ENCODE results near the gene CCDC97.

DNA sequence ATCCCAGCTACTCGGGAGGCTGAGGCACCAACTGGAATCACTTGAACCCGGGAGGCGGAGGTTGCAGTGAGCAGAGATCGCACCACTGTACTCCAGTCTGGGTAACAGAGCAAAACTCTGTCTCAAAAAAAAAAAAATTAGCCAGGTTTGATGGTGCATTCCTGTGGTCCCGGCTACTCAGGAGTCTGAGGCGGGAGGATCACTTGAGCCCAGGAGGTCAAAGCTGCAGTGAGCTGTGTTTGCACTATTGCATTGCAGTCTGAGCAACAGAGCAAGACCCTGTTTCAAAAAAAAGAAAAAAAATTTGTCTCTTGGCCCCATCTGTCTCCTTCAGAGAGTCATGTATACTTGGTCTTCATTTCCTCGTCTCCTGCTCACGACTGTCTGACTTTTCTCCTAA lies 1.6 kb downstream of the CCDC97 start:
- TF ChIP-seq CSDC2 (CRISPR knock-in tag; IDR thresholded peaks at IDR 0.05) (no peak), ZFP30 (CRISPR knock-in tag; IDR thresholded peaks at IDR 0.05) (no peak), RARB (CRISPR knock-in tag; IDR thresholded peaks at IDR 0.05) (no peak), ZFP3 (CRISPR knock-in tag; IDR thresholded peaks at IDR 0.05) (no peak), BACH2 (CRISPR knock-in tag; IDR thresholded peaks at IDR 0.05; ENCODE audit: borderline replicate concordance) (no peak), ZNF565 (CRISPR knock-in tag; conservative IDR thresholded peaks at IDR 0.05; ENCODE audit: low read depth) (no peak), ARNTL (CRISPR knock-in tag; IDR thresholded peaks at IDR 0.05; ENCODE audit: borderline replicate concordance, low read depth) (no peak), ZC3H10 (CRISPR knock-in tag; IDR thresholded peaks at IDR 0.05) (no peak), SNAI2 (CRISPR knock-in tag; IDR thresholded peaks at IDR 0.05) (no peak), TCF4 (CRISPR knock-in tag; IDR thresholded peaks at IDR 0.05; ENCODE audit: borderline replicate concordance) (no peak), PPARA (CRISPR knock-in tag; IDR thresholded peaks at IDR 0.05; ENCODE audit: borderline replicate concordance) (no peak)
- TF ChIP-seq, protein P1, sequence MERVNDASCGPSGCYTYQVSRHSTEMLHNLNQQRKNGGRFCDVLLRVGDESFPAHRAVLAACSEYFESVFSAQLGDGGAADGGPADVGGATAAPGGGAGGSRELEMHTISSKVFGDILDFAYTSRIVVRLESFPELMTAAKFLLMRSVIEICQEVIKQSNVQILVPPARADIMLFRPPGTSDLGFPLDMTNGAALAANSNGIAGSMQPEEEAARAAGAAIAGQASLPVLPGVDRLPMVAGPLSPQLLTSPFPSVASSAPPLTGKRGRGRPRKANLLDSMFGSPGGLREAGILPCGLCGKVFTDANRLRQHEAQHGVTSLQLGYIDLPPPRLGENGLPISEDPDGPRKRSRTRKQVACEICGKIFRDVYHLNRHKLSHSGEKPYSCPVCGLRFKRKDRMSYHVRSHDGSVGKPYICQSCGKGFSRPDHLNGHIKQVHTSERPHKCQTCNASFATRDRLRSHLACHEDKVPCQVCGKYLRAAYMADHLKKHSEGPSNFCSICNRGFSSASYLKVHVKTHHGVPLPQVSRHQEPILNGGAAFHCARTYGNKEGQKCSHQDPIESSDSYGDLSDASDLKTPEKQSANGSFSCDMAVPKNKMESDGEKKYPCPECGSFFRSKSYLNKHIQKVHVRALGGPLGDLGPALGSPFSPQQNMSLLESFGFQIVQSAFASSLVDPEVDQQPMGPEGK (CRISPR knock-in tag; IDR thresholded peaks at IDR 0.05; ENCODE audit: borderline replicate concordance), result no peak
- TF ChIP-seq, protein P2, sequence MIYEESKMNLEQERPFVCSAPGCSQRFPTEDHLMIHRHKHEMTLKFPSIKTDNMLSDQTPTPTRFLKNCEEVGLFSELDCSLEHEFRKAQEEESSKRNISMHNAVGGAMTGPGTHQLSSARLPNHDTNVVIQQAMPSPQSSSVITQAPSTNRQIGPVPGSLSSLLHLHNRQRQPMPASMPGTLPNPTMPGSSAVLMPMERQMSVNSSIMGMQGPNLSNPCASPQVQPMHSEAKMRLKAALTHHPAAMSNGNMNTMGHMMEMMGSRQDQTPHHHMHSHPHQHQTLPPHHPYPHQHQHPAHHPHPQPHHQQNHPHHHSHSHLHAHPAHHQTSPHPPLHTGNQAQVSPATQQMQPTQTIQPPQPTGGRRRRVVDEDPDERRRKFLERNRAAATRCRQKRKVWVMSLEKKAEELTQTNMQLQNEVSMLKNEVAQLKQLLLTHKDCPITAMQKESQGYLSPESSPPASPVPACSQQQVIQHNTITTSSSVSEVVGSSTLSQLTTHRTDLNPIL (CRISPR knock-in tag; IDR thresholded peaks at IDR 0.05; ENCODE audit: low read depth), result no peak
- TF ChIP-seq, protein P3, sequence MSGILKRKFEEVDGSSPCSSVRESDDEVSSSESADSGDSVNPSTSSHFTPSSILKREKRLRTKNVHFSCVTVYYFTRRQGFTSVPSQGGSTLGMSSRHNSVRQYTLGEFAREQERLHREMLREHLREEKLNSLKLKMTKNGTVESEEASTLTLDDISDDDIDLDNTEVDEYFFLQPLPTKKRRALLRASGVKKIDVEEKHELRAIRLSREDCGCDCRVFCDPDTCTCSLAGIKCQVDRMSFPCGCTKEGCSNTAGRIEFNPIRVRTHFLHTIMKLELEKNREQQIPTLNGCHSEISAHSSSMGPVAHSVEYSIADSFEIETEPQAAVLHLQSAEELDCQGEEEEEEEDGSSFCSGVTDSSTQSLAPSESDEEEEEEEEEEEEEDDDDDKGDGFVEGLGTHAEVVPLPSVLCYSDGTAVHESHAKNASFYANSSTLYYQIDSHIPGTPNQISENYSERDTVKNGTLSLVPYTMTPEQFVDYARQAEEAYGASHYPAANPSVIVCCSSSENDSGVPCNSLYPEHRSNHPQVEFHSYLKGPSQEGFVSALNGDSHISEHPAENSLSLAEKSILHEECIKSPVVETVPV (CRISPR knock-in tag; IDR thresholded peaks at IDR 0.05), result no peak

Data from SK-N-SH treated with all-trans-retinoic acid at 6 μM for 48 hours (cell line).